Sigmoid colon (tissue), 4 donors: ENCODE results near the gene HORMAD2.

Source experiments
- CTCF ChIP-seq, 4 experiments: fragments of 450-650 bp in 3 of 4; fragments of 200-600 bp in 1 of 4; IDR thresholded peaks; one replicate each; pipeline ENCODE4 v1.5.1; 2016 to 2019; ENCODE audit warnings: antibody characterized with exemption in 4 of 4, mild to moderate bottlenecking in 3 of 4, moderate library complexity in 2 of 4
- EP300 ChIP-seq, 4 donors: sonication (generic); formaldehyde crosslinking; IDR thresholded peaks; one replicate each; pipeline ENCODE4 v1.6.1; 2017; ENCODE audit warnings: antibody characterized with exemption in 4 of 4
- POLR2A ChIP-seq, 2 donors: fragments of 450-650 bp; IDR thresholded peaks; one replicate each; pipeline ENCODE4 v1.6.1; 2016; ENCODE audit warnings: antibody characterized with exemption in 2 of 2, mild to moderate bottlenecking in 2 of 2, moderate library complexity in 2 of 2

DNA sequence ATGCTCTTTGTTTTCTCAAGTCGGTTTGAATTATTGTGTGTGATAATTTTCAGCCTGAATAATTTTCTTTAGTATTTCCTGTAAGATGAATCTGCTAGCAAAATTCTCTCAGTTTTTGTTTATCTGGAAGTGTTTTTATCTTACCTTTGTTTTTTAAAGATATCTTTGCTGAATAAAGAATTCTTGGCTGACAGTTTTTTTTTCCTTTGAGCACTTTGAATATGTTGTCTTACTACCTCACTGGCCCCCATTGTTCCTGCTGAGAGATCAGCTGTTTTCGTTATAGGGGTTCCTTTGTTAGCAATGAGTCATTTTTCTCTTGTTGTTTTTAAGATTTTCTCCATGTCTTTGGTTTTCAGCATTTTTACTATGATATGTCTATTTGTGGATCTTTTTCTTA, 63.0 kb downstream of the HORMAD2 start:
- no peak for TF ChIP-seq CTCF (IDR thresholded peaks at IDR 0.05)
- TF ChIP-seq POLR2A (IDR thresholded peaks at IDR 0.05): no peak
- no peak for TF ChIP-seq EP300 (IDR thresholded peaks at IDR 0.05)
